HepG2 (cell line): Measurements from ENCODE around the gene PISD. TPM values are rescaled to one million over a fixed set of nuclear protein-coding genes. Genes with fewer than 3 reads are reported as not detected.

Source experiments
- BCL3 ChIP-seq: sonication (generic); formaldehyde crosslinking; IDR thresholded peaks from 2 replicates; pipeline ENCODE4 v1.5.1; 2020; ENCODE audit warnings: mild to moderate bottlenecking, missing genetic modification reagents, moderate library complexity
- DZIP1 ChIP-seq: sonication (generic); formaldehyde crosslinking; IDR thresholded peaks from 2 replicates; pipeline ENCODE4 v1.5.0; 2020; ENCODE audit warnings: mild to moderate bottlenecking, missing genetic modification reagents
- EP300 ChIP-seq, 3 experiments: sonication (generic) in 1 of 3; formaldehyde crosslinking in 1 of 3; IDR thresholded peaks; 2 replicates each; pipeline versions ENCODE4 v1.5.1 to v1.6.1; 2011 to 2020; ENCODE audit warnings: low read depth in 2 of 3, low read length in 2 of 3, borderline replicate concordance in 1 of 3, improper control_type of control experiment in 1 of 3, mild to moderate bottlenecking in 1 of 3, missing genetic modification reagents in 1 of 3, moderate library complexity in 1 of 3
- MTA3 ChIP-seq: sonication (generic); formaldehyde crosslinking; IDR thresholded peaks from 2 replicates; pipeline ENCODE4 v1.4.0; 2020; ENCODE audit warnings: missing genetic modification reagents
- NFAT5 ChIP-seq: sonication (generic); formaldehyde crosslinking; IDR thresholded peaks from 2 replicates; pipeline ENCODE4 v1.4.0; 2020; ENCODE audit warnings: missing genetic modification reagents
- POLR2A ChIP-seq, 2 experiments: IDR thresholded peaks; 2 replicates each; pipeline ENCODE4 v1.6.1; 2011; ENCODE audit warnings: low read depth in 2 of 2, low read length in 2 of 2, mild to moderate bottlenecking in 1 of 2, moderate library complexity in 1 of 2; ENCODE audit not compliant: insufficient read depth in 1 of 2
- ZNF282 ChIP-seq: fragments of 450-650 bp; IDR thresholded peaks from 2 replicates; pipeline ENCODE4 v1.6.1; 2018; ENCODE audit not compliant: partially characterized antibody
- ZNF557 ChIP-seq: sonication (generic); formaldehyde crosslinking; IDR thresholded peaks from 2 replicates; pipeline ENCODE4 v1.4.0; 2020; ENCODE audit warnings: missing genetic modification reagents
- ZNF577 ChIP-seq: sonication (generic); formaldehyde crosslinking; IDR thresholded peaks from 2 replicates; pipeline ENCODE4 v1.4.0; 2020; ENCODE audit warnings: mild to moderate bottlenecking, low read depth, missing genetic modification reagents, borderline replicate concordance
- ZSCAN30 ChIP-seq: sonication (generic); formaldehyde crosslinking; IDR thresholded peaks from 2 replicates; pipeline ENCODE4 v1.5.0; 2020; ENCODE audit warnings: mild to moderate bottlenecking, missing genetic modification reagents
- polyA plus RNA-seq, 8 experiments: library from polyadenylated mRNA; depleted of rRNA in 3 of 8; stranded (reverse) in 7 of 8; unstranded in 1 of 8; fragments of >200 nt; fragmentation: Illumina TruSeq in 4 of 8; extraction: Trizol in 4 of 8; gene quantifications; 2 replicates each; pipeline versions ENCODE4 v1.2.1 to v1.2.3, GENCODE V29; 2011 to 2016; ENCODE audit warnings: low read depth in 4 of 8, missing spikeins in 1 of 8, mixed read lengths in 1 of 8; ENCODE audit not compliant: insufficient read depth in 1 of 8
- total RNA-seq, 5 experiments: library from RNA; depleted of rRNA; stranded (reverse); fragments of >200 nt; fragmentation: Illumina TruSeq; extraction: Trizol; gene quantifications; 2 replicates each; pipeline ENCODE4 v1.2.3, GENCODE V29; 2016; ENCODE audit warnings: low read depth in 1 of 5
- TF ChIP-seq, protein P1 (sequence below): sonication (generic); formaldehyde crosslinking; IDR thresholded peaks from 2 replicates; pipeline ENCODE4 v1.4.0; 2020; ENCODE audit warnings: mild to moderate bottlenecking, missing genetic modification reagents

Gene PISD
- total and polyA plus RNA-seq, 2 of the 13 experiments (the other 11 are each of a cell fraction or from before 2014, with no cell fraction given) = 30.1 to 47.7 TPM

DNA sequence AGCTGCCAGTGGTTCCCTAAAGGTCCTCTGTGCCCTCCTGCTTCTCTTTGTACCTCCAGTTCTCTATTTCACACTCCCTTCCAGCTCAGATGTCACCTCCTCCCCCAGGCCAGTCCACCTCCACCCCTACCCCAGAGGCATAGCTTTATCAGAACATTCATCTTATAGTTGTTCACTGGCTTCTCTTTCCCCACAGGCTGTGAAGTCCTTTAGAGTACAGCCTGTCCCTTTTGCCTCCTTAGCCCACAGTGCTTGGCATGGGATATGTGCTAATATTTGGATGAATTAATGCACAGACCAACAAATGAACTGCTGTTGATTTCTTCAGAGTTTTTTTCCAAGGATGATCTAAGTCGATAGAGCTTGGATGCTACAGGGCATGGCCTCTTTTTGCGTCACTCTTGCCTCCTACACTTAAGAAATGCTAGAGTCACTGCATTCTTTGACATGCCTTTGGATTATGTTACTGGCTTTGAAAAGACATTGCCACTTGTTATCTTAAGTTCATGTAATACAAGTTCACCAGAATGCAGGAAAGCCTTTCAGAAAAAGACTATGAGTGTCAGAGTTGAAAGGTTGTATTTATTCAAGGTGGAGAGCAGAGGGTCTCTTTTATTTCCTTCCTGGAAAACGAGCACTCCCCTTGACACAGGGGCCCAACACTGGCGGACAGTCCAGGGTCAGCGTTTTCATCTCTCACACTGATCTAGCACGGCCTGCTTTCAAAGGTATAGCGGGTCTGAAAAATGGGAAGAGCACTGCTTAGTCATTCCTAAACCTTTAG, 75.7 kb downstream of the PISD start (continued):
- TF ChIP-seq NFAT5 (CRISPR knock-in tag) = no peak
- TF ChIP-seq DZIP1 = no peak
- TF ChIP-seq ZNF557 = no peak
- no peak for TF ChIP-seq BCL3 (CRISPR knock-in tag)
- no peak for TF ChIP-seq ZNF577
- TF ChIP-seq ZSCAN30 (CRISPR knock-in tag) = no peak
- no peak for TF ChIP-seq MTA3 (CRISPR knock-in tag)
- TF ChIP-seq, protein P1, sequence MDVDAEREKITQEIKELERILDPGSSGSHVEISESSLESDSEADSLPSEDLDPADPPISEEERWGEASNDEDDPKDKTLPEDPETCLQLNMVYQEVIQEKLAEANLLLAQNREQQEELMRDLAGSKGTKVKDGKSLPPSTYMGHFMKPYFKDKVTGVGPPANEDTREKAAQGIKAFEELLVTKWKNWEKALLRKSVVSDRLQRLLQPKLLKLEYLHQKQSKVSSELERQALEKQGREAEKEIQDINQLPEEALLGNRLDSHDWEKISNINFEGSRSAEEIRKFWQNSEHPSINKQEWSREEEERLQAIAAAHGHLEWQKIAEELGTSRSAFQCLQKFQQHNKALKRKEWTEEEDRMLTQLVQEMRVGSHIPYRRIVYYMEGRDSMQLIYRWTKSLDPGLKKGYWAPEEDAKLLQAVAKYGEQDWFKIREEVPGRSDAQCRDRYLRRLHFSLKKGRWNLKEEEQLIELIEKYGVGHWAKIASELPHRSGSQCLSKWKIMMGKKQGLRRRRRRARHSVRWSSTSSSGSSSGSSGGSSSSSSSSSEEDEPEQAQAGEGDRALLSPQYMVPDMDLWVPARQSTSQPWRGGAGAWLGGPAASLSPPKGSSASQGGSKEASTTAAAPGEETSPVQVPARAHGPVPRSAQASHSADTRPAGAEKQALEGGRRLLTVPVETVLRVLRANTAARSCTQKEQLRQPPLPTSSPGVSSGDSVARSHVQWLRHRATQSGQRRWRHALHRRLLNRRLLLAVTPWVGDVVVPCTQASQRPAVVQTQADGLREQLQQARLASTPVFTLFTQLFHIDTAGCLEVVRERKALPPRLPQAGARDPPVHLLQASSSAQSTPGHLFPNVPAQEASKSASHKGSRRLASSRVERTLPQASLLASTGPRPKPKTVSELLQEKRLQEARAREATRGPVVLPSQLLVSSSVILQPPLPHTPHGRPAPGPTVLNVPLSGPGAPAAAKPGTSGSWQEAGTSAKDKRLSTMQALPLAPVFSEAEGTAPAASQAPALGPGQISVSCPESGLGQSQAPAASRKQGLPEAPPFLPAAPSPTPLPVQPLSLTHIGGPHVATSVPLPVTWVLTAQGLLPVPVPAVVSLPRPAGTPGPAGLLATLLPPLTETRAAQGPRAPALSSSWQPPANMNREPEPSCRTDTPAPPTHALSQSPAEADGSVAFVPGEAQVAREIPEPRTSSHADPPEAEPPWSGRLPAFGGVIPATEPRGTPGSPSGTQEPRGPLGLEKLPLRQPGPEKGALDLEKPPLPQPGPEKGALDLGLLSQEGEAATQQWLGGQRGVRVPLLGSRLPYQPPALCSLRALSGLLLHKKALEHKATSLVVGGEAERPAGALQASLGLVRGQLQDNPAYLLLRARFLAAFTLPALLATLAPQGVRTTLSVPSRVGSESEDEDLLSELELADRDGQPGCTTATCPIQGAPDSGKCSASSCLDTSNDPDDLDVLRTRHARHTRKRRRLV = no peak
- peak in 1 of 2 experiments; percentile 93; a peak in 2 of 4 replicates for TF ChIP-seq EP300 (IDR thresholded peaks at IDR 0.05; ENCODE audit: low read depth in 2 of 2, low read length in 2 of 2)
- TF ChIP-seq EP300 (CRISPR knock-in tag; IDR thresholded peaks at IDR 0.05; ENCODE audit: borderline replicate concordance) = peak; percentile 90; the same call in 1 of the 2 replicates
- no peak for TF ChIP-seq ZNF282
- TF ChIP-seq POLR2A (IDR thresholded peaks at IDR 0.05; ENCODE audit: insufficient read depth in 1 of 2, low read depth in 2 of 2, low read length in 2 of 2) = no peak
